Keratinocyte (primary cell): ENCODE results near the gene MRPS21. TPM values are rescaled to one million over a fixed set of nuclear protein-coding genes. Genes with fewer than 3 reads are reported as not detected.

Experiments
- DNase-seq: peaks from one replicate; pipeline ENCODE4 v3.0.0-alpha.2; 2011; ENCODE audit warnings: low read depth, missing footprints, low spot score
- FAIRE-seq: peaks from 2 replicates; lab custom pipeline; 2011; peaks lifted over from hg19 to GRCh38; lab: Jason Lieb, UNC
- H2AFZ ChIP-seq: 2 replicates; pipeline ENCODE4 v1.6.0; 2012; ENCODE audit warnings: low read length, control low read depth, inconsistent platforms; ENCODE audit not compliant: control insufficient read depth
- H3K27ac ChIP-seq: 2 replicates; pipeline ENCODE4 v1.5.1; 2011; ENCODE audit warnings: low read length; ENCODE audit not compliant: control insufficient read depth, insufficient read depth
- H3K27me3 ChIP-seq: 3 replicates; pipeline ENCODE4 v1.6.0; 2011; ENCODE audit warnings: low read length; ENCODE audit not compliant: control insufficient read depth, insufficient read depth; ENCODE audit errors: extremely low read depth
- H3K36me3 ChIP-seq, 2 experiments: 2 replicates in 1 of 2; 3 replicates in 1 of 2; pipeline ENCODE4 v1.5.1; 2011; ENCODE audit warnings: low read length in 2 of 2, mild to moderate bottlenecking in 1 of 2; ENCODE audit not compliant: control insufficient read depth in 2 of 2, insufficient read depth in 2 of 2; ENCODE audit errors: extremely low read depth in 1 of 2
- H3K4me1 ChIP-seq: 3 replicates; pipeline ENCODE4 v1.5.1; 2011; ENCODE audit warnings: low read length; ENCODE audit not compliant: control insufficient read depth, insufficient read depth; ENCODE audit errors: extremely low read depth
- H3K4me2 ChIP-seq: 3 replicates; pipeline ENCODE4 v1.6.0; 2011; ENCODE audit warnings: low read depth, low read length; ENCODE audit not compliant: control insufficient read depth, insufficient read depth; ENCODE audit errors: extremely low read depth
- H3K4me3 ChIP-seq, 3 experiments: fragments of 200-600 bp in 1 of 3; sonication (generic) in 1 of 3; 2 replicates in 2 of 3; 3 replicates in 1 of 3; pipeline ENCODE4 v1.5.1; 2011 to 2016; ENCODE audit warnings: low read length in 3 of 3, mild to moderate bottlenecking in 3 of 3, control low read depth in 2 of 3, inconsistent platforms in 1 of 3, low read depth in 1 of 3, mixed read lengths in 1 of 3, mixed run types in 1 of 3, moderate library complexity in 1 of 3; ENCODE audit not compliant: control insufficient read depth in 2 of 3, insufficient read depth in 2 of 3; ENCODE audit errors: extremely low read depth in 1 of 3
- H3K79me2 ChIP-seq: 2 replicates; pipeline ENCODE4 v1.6.0; 2012; ENCODE audit warnings: low read length; ENCODE audit not compliant: control insufficient read depth, insufficient read depth
- H3K9ac ChIP-seq: 3 replicates; pipeline ENCODE4 v1.6.0; 2011; ENCODE audit warnings: low read length; ENCODE audit not compliant: control insufficient read depth, insufficient read depth; ENCODE audit errors: extremely low read depth
- H3K9me1 ChIP-seq: 3 replicates; pipeline ENCODE4 v1.6.0; 2011; ENCODE audit warnings: low read length; ENCODE audit not compliant: control insufficient read depth, insufficient read depth; ENCODE audit errors: extremely low read depth
- H3K9me3 ChIP-seq: 2 replicates; pipeline ENCODE4 v1.5.1; 2012; ENCODE audit warnings: low read depth, low read length; ENCODE audit not compliant: control insufficient read depth
- H4K20me1 ChIP-seq: 3 replicates; pipeline ENCODE4 v1.6.0; 2011; ENCODE audit warnings: low read length; ENCODE audit not compliant: control insufficient read depth, insufficient read depth; ENCODE audit errors: extremely low read depth
- EZH2 ChIP-seq: IDR thresholded peaks from one replicate; pipeline ENCODE4 v1.6.1; 2012; ENCODE audit warnings: inconsistent platforms, mild to moderate bottlenecking, low read length, moderate library complexity
- dilution Hi-C: fragments of 300-500 bp; cut with MboI; formaldehyde crosslinking; loops from one replicate; pipeline ENCODE4 v1.7.0; 2020; ENCODE audit warnings: low sequenced_read_pairs; ENCODE audit not compliant: extremely low pct_ligation_motif_present
- polyA plus RNA-seq, 5 experiments: library from polyadenylated mRNA; depleted of rRNA in 3 of 5; stranded (reverse) in 3 of 5; stranded (forward) in 1 of 5; unstranded in 1 of 5; fragments of >200 nt; gene quantifications; 1 replicate in 1 of 5; 2 replicates in 3 of 5; 3 replicates in 1 of 5; pipeline versions ENCODE4 v1.2.1 to v1.2.3, GENCODE V29; 2011 to 2012; ENCODE audit warnings: missing spikeins in 2 of 5, low read depth in 1 of 5, low replicate concordance in 1 of 5
- TF ChIP-seq, protein P1 (sequence below), 3 experiments: IDR thresholded peaks in 1 of 3; conservative IDR thresholded peaks in 1 of 3; optimal IDR thresholded peaks in 1 of 3; 2 replicates in 2 of 3; 3 replicates in 1 of 3; pipeline versions ENCODE3 to v1.5.1; 2011; ENCODE audit warnings: low read length in 3 of 3, mild to moderate bottlenecking in 3 of 3, moderate library complexity in 2 of 3, control low read depth in 1 of 3, inconsistent platforms in 1 of 3; ENCODE audit not compliant: insufficient read depth in 2 of 3; ENCODE audit errors: extremely low read depth in 1 of 3

MRPS21 gene
- polyA plus RNA-seq, 1 donor (not counting 4 experiments of a cell fraction or from before 2014, with no cell fraction given), result 159 TPM

DNA sequence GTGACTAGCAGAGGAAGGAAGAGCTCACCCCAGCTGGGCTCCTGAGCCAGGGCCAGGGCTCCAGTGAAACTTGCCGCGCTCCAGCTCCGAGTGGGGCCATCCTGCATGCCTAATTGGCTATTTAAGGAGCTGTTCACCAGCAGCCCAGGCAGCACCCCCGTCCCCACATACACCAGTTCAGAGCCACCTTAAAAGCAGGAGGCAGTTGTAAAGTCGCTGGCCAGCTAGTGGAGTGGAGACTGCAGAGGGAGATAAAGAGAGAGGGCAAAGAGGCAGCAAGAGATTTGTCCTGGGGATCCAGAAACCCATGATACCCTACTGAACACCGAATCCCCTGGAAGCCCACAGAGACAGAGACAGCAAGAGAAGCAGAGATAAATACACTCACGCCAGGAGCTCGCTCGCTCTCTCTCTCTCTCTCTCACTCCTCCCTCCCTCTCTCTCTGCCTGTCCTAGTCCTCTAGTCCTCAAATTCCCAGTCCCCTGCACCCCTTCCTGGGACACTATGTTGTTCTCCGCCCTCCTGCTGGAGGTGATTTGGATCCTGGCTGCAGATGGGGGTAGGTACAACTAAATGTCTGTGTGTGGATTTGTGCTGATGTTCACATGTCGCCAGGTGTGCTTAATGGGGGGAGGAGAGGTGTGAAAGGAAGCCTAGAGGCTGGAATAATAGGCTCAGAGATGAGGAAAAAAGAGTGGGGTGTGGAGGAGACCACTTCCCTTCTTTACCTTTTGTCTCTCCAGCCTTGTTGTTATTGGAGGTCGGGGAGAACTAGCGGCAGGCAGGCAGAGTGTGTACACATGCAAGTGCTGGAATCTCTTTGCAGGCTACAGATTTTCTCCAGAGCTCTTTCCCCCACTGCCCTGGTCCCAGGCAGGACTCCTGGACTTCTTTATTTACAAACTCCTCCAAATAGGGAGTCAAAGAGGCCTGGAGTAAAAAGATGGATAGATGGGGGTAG is 35.8 kb upstream of the MRPS21 start, which contains the start of gene CA14:
TSS of gene CA14 (plus strand) at position 151 of the 962 bp plus-strand sequence. CDS start at position 506, 355 bp downstream.
- TF ChIP-seq, protein P1, sequence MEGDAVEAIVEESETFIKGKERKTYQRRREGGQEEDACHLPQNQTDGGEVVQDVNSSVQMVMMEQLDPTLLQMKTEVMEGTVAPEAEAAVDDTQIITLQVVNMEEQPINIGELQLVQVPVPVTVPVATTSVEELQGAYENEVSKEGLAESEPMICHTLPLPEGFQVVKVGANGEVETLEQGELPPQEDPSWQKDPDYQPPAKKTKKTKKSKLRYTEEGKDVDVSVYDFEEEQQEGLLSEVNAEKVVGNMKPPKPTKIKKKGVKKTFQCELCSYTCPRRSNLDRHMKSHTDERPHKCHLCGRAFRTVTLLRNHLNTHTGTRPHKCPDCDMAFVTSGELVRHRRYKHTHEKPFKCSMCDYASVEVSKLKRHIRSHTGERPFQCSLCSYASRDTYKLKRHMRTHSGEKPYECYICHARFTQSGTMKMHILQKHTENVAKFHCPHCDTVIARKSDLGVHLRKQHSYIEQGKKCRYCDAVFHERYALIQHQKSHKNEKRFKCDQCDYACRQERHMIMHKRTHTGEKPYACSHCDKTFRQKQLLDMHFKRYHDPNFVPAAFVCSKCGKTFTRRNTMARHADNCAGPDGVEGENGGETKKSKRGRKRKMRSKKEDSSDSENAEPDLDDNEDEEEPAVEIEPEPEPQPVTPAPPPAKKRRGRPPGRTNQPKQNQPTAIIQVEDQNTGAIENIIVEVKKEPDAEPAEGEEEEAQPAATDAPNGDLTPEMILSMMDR (optimal IDR thresholded peaks at IDR 0.05 in 1 of 3, IDR thresholded peaks at IDR 0.05 in 1 of 3, conservative IDR thresholded peaks at IDR 0.05 in 1 of 3; ENCODE audit: extremely low read depth in 1 of 3, insufficient read depth in 2 of 3, low read length in 3 of 3), result no peak
- TF ChIP-seq EZH2, result no peak
- Histone ChIP-seq H3K9me1 (peaks cover 2% of the 10 kb centered on the region), H4K20me1 (no peaks in the 10 kb centered on the region), H3K27me3 (no peaks in the 10 kb centered on the region), H3K36me3 (no peaks in the 10 kb centered on the region), H3K4me1 (peaks cover 45% of the 10 kb centered on the region), H3K4me3 (no peak within 1 kb of the TSS), H3K4me2 (peak within 1 kb of the TSS; percentile 98), H3K9ac (no peak within 1 kb of the TSS), H3K27ac (no peak within 1 kb of the TSS), H2AFZ (peak within 1 kb of the TSS; percentile 72), H3K79me2 (no peaks in the 10 kb centered on the region), H3K9me3 (no peaks in the 10 kb centered on the region)
- DNase-seq, result no peak
- FAIRE-seq, result no peak
- dilution Hi-C loops, result no loop called here

DNA sequence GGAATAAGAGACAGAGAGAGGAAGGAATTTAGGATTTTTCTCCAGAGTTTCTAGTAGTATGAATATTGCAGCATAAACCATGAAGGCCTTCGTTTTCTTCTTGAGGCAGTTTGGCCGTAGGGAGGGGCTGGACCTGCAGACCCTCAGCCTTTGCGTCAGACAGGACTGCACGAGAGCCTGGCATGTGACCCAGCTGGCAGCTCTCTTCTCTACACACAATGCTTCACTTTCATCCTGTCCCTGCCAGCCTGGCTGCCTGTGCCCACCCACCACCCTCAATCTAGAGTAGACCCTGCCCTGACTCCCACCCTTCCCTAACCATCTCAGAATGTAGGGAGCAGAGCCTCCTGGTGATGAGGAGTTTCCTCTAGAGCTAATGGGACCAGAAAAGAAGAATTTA is 34.4 kb upstream of the MRPS21 start:
- H3K9ac ChIP-seq, result no peak overlapping the region

More for the DNA sequence above, 34.4 kb upstream of the MRPS21 start:
- peaks cover 2% of the 10 kb centered on the region for H3K9me1 ChIP-seq
- no peaks in the 10 kb centered on the region for H4K20me1 ChIP-seq
- H3K36me3 ChIP-seq, result peaks cover 0 to 2% of the 10 kb centered on the region in 2 experiments
- H3K4me2 ChIP-seq, result peak overlapping the region; percentile 78
- DNase-seq (no peak), FAIRE-seq (no peak)
- H3K27me3 ChIP-seq, result no peaks in the 10 kb centered on the region
- H3K4me3 ChIP-seq, result no peak overlapping the region
- H3K79me2 ChIP-seq, result no peaks in the 10 kb centered on the region
- dilution Hi-C loops, result no loop called here
- H3K4me1 ChIP-seq, result peaks cover 53% of the 10 kb centered on the region
- H3K27ac ChIP-seq, result no peak overlapping the region
- no peak overlapping the region for H2AFZ ChIP-seq
- no peaks in the 10 kb centered on the region for H3K9me3 ChIP-seq
- no peak for TF ChIP-seq EZH2
- TF ChIP-seq, protein P1 (optimal IDR thresholded peaks at IDR 0.05 in 1 of 3, IDR thresholded peaks at IDR 0.05 in 1 of 3, conservative IDR thresholded peaks at IDR 0.05 in 1 of 3; ENCODE audit: extremely low read depth in 1 of 3, insufficient read depth in 2 of 3, low read length in 3 of 3), result no peak
